HUES64 (cell line): Measurements from ENCODE around the gene GULP1.

Experiments
- H3K27ac ChIP-seq: 2 replicates; pipeline ENCODE4 v1.7.0; 2013; ENCODE audit warnings: low read depth, low read length, inconsistent platforms
- H3K27me3 ChIP-seq: 2 replicates; pipeline ENCODE4 v1.6.1; 2013; ENCODE audit warnings: mild to moderate bottlenecking, low read length; ENCODE audit not compliant: insufficient read depth
- H3K36me3 ChIP-seq: 2 replicates; pipeline ENCODE4 v1.6.1; 2013; ENCODE audit warnings: mild to moderate bottlenecking, low read length; ENCODE audit not compliant: insufficient read depth
- H3K4me1 ChIP-seq: 2 replicates; pipeline ENCODE4 v1.6.1; 2013; ENCODE audit warnings: mild to moderate bottlenecking, low read length, moderate library complexity; ENCODE audit not compliant: insufficient read depth
- H3K4me3 ChIP-seq: 2 replicates; pipeline ENCODE4 v1.5.1; 2013; ENCODE audit warnings: mild to moderate bottlenecking, low read length, moderate library complexity
- H3K9ac ChIP-seq: 2 replicates; pipeline ENCODE4 v1.6.1; 2013; ENCODE audit warnings: mild to moderate bottlenecking, low read depth, low read length
- H3K9me3 ChIP-seq: 2 replicates; pipeline ENCODE4 v1.6.1; 2013; ENCODE audit warnings: low read depth, low read length; ENCODE audit not compliant: insufficient read depth
- WGBS: fragments of 150-250, 120-280 bp; methylation state at CpG from one replicate; pipeline ENCODE4 v1.1.7; 2013; ENCODE audit warnings: missing lambda C conversion rate; 5-methylcytosine and 5-hydroxymethylcytosine counted together

GULP1 gene

GRCh38 chr2:188345426-188345825, 53.8 kb downstream of the GULP1 start:
- H3K4me1 ChIP-seq, result peaks cover 43% of the 10 kb centered on the region
- no peaks in the 10 kb centered on the region for H3K9me3 ChIP-seq
- no peaks in the 10 kb centered on the region for H3K27me3 ChIP-seq
- H3K36me3 ChIP-seq, result peaks cover 9% of the 10 kb centered on the region; the same call in 1 of the 2 replicates
- H3K9ac ChIP-seq, result no peak overlapping the region
- no peak overlapping the region for H3K27ac ChIP-seq
- H3K4me3 ChIP-seq, result no peak overlapping the region

- Histone ChIP-seq H3K27me3 (no peaks in the 10 kb centered on the region), H3K9ac (no peak overlapping the region), H3K4me1 (peaks cover 43% of the 10 kb centered on the region), H3K9me3 (no peaks in the 10 kb centered on the region), H3K36me3 (peaks cover 9% of the 10 kb centered on the region; the same call in 1 of the 2 replicates), H3K4me3 (no peak overlapping the region), H3K27ac (no peak overlapping the region)
- WGBS, result 88% methylated on average over 2 of the region's 3 CpGs
Observed at GRCh38 chr2:188345831-188346458, 54.3 kb downstream of the GULP1 start.

GRCh38 chr2:188349019-188349418, 57.3 kb downstream of the GULP1 start:
- no peak overlapping the region for H3K27ac ChIP-seq
- H3K36me3 ChIP-seq, result peaks cover 9% of the 10 kb centered on the region; the same call in 1 of the 2 replicates
- no peak overlapping the region for H3K9ac ChIP-seq
- H3K27me3 ChIP-seq, result no peaks in the 10 kb centered on the region
- H3K4me1 ChIP-seq, result peaks cover 34% of the 10 kb centered on the region
- no peaks in the 10 kb centered on the region for H3K9me3 ChIP-seq
- no peak overlapping the region for H3K4me3 ChIP-seq
- WGBS, result 84% methylated on average over 1 of the region's 1 CpG

- WGBS, result 99% methylated on average over 5 of the region's 5 CpGs
- Histone ChIP-seq H3K36me3 (peaks cover 4% of the 10 kb centered on the region; the same call in 1 of the 2 replicates), H3K27ac (no peak overlapping the region), H3K9me3 (no peaks in the 10 kb centered on the region), H3K4me3 (no peak overlapping the region), H3K4me1 (peaks cover 20% of the 10 kb centered on the region), H3K27me3 (no peaks in the 10 kb centered on the region), H3K9ac (no peak overlapping the region)
Observed at GRCh38 chr2:188353282-188353681, 61.6 kb downstream of the GULP1 start.

- H3K27ac ChIP-seq, result 0 out of 2 replicates have a peak overlapping the region, but pooled peaks have one; percentile 2
- no peaks in the 10 kb centered on the region for H3K9me3 ChIP-seq
- H3K9ac ChIP-seq, result no peak overlapping the region
- H3K27me3 ChIP-seq, result no peaks in the 10 kb centered on the region
- H3K4me1 ChIP-seq, result peaks cover 59% of the 10 kb centered on the region
- 83% methylated on average over 8 of the region's 9 CpGs for WGBS
- no peaks in the 10 kb centered on the region for H3K36me3 ChIP-seq
- H3K4me3 ChIP-seq, result no peak overlapping the region
Observed at GRCh38 chr2:188360485-188361263, 69.0 kb downstream of the GULP1 start.

GRCh38 chr2:188364033-188364630, 72.5 kb downstream of the GULP1 start:
- Histone ChIP-seq H3K27me3 (no peaks in the 10 kb centered on the region), H3K9me3 (no peaks in the 10 kb centered on the region), H3K9ac (no peak overlapping the region), H3K36me3 (no peaks in the 10 kb centered on the region), H3K4me3 (no peak overlapping the region), H3K27ac (no peak overlapping the region), H3K4me1 (peaks cover 56% of the 10 kb centered on the region)
- WGBS, result 82% methylated on average over 4 of the region's 4 CpGs

GRCh38 chr2:188365058-188365641, 73.5 kb downstream of the GULP1 start:
- peaks cover 52% of the 10 kb centered on the region for H3K4me1 ChIP-seq
- H3K36me3 ChIP-seq, result no peaks in the 10 kb centered on the region
- H3K27me3 ChIP-seq, result no peaks in the 10 kb centered on the region
- H3K27ac ChIP-seq, result no peak overlapping the region
- no peaks in the 10 kb centered on the region for H3K9me3 ChIP-seq
- H3K9ac ChIP-seq, result no peak overlapping the region
- H3K4me3 ChIP-seq, result no peak overlapping the region

GRCh38 chr2:188367164-188367563, 75.5 kb downstream of the GULP1 start:
- peaks cover 36% of the 10 kb centered on the region for H3K4me1 ChIP-seq
- no peaks in the 10 kb centered on the region for H3K36me3 ChIP-seq
- no peak overlapping the region for H3K4me3 ChIP-seq
- 83% methylated on average over 3 of the region's 3 CpGs for WGBS
- H3K27ac ChIP-seq, result no peak overlapping the region
- H3K9ac ChIP-seq, result no peak overlapping the region
- H3K27me3 ChIP-seq, result no peaks in the 10 kb centered on the region
- no peaks in the 10 kb centered on the region for H3K9me3 ChIP-seq

GRCh38 chr2:188369365-188369764, 77.7 kb downstream of the GULP1 start:
- Histone ChIP-seq H3K9me3 (no peaks in the 10 kb centered on the region), H3K27me3 (no peaks in the 10 kb centered on the region), H3K4me1 (peaks cover 27% of the 10 kb centered on the region), H3K27ac (no peak overlapping the region), H3K4me3 (no peak overlapping the region), H3K9ac (no peak overlapping the region), H3K36me3 (no peaks in the 10 kb centered on the region)
- WGBS, result 72% methylated on average over 3 of the region's 3 CpGs

GRCh38 chr2:188378371-188378950, 86.8 kb downstream of the GULP1 start:
- no peak overlapping the region for H3K4me3 ChIP-seq
- 92% methylated on average over 5 of the region's 5 CpGs for WGBS
- H3K36me3 ChIP-seq, result peaks cover 16% of the 10 kb centered on the region
- H3K27me3 ChIP-seq, result no peaks in the 10 kb centered on the region
- no peak overlapping the region for H3K9ac ChIP-seq
- no peak overlapping the region for H3K27ac ChIP-seq
- H3K9me3 ChIP-seq, result peaks cover 11% of the 10 kb centered on the region
- peaks cover 13% of the 10 kb centered on the region for H3K4me1 ChIP-seq

GRCh38 chr2:188379748-188380147, 88.1 kb downstream of the GULP1 start:
- no peak overlapping the region for H3K27ac ChIP-seq
- H3K9ac ChIP-seq, result no peak overlapping the region
- H3K27me3 ChIP-seq, result no peaks in the 10 kb centered on the region
- H3K9me3 ChIP-seq, result peaks cover 24% of the 10 kb centered on the region
- WGBS, result 100% methylated on average over 3 of the region's 3 CpGs
- H3K4me1 ChIP-seq, result peaks cover 1% of the 10 kb centered on the region
- no peak overlapping the region for H3K4me3 ChIP-seq
- H3K36me3 ChIP-seq, result peaks cover 29% of the 10 kb centered on the region
